Fibroblast of lung (primary cell): Measurements from ENCODE around the gene NLRC3. TPM values are rescaled to one million over a fixed set of nuclear protein-coding genes. Genes with fewer than 3 reads are reported as not detected.

Experiments
- DNase-seq, 2 donors: peaks; one replicate each; pipeline versions ENCODE4 v3.0.0 to v3.0.0-alpha.2; 2010; ENCODE audit warnings: low read depth in 2 of 2
- H2AFZ ChIP-seq: 2 replicates; pipeline ENCODE4 v1.5.1; 2012; ENCODE audit warnings: low read length, control low read depth, inconsistent platforms
- H3K27ac ChIP-seq: 2 replicates; pipeline ENCODE4 v1.5.1; 2011; ENCODE audit warnings: low read length, control low read depth; ENCODE audit not compliant: insufficient read depth
- H3K27me3 ChIP-seq: 2 replicates; pipeline ENCODE4 v1.5.1; 2011; ENCODE audit warnings: mild to moderate bottlenecking, low read length; ENCODE audit not compliant: control insufficient read depth, insufficient read depth
- H3K36me3 ChIP-seq: 2 replicates; pipeline ENCODE4 v1.5.1; 2011; ENCODE audit warnings: low read length; ENCODE audit not compliant: control insufficient read depth, insufficient read depth
- H3K4me1 ChIP-seq: 2 replicates; pipeline ENCODE4 v1.5.1; 2011; ENCODE audit warnings: low read length; ENCODE audit not compliant: control insufficient read depth, insufficient read depth; ENCODE audit errors: extremely low read depth
- H3K4me2 ChIP-seq: 2 replicates; pipeline ENCODE4 v1.5.1; 2011; ENCODE audit warnings: low read length, control low read depth; ENCODE audit not compliant: insufficient read depth; ENCODE audit errors: extremely low read depth
- H3K4me3 ChIP-seq, 4 experiments: fragments of 200-600 bp in 1 of 4; sonication (generic) in 1 of 4; replicated peaks in 1 of 4; 2 replicates each; pipeline ENCODE4 v1.5.1; 2011 to 2016; ENCODE audit warnings: low read length in 4 of 4, low read depth in 3 of 4, mild to moderate bottlenecking in 3 of 4, control low read depth in 2 of 4, inconsistent platforms in 1 of 4, mixed read lengths in 1 of 4; ENCODE audit not compliant: insufficient read depth in 1 of 4; ENCODE audit errors: control extremely low read depth in 1 of 4
- H3K79me2 ChIP-seq: 2 replicates; pipeline ENCODE4 v1.5.1; 2012; ENCODE audit warnings: mild to moderate bottlenecking, low read length, inconsistent platforms; ENCODE audit not compliant: control insufficient read depth, insufficient read depth
- H3K9ac ChIP-seq: 2 replicates; pipeline ENCODE4 v1.5.1; 2011; ENCODE audit warnings: mild to moderate bottlenecking, low read length, control low read depth; ENCODE audit not compliant: insufficient read depth
- H3K9me3 ChIP-seq: 2 replicates; pipeline ENCODE4 v1.5.1; 2012; ENCODE audit warnings: low read depth, low read length; ENCODE audit not compliant: control insufficient read depth, insufficient read depth
- H4K20me1 ChIP-seq: 2 replicates; pipeline ENCODE4 v1.5.1; 2011; ENCODE audit warnings: low read length; ENCODE audit not compliant: control insufficient read depth, insufficient read depth; ENCODE audit errors: extremely low read depth
- CTCF ChIP-seq, 2 donors: IDR thresholded peaks in 1 of 2; conservative IDR thresholded peaks in 1 of 2; 1 replicate in 1 of 2; 2 replicates in 1 of 2; pipeline ENCODE4 v1.5.1; 2011 to 2012; ENCODE audit warnings: low read length in 2 of 2, control low read depth in 1 of 2, inconsistent platforms in 1 of 2, low read depth in 1 of 2, mild to moderate bottlenecking in 1 of 2
- EZH2 ChIP-seq: IDR thresholded peaks from 2 replicates; pipeline ENCODE4 v1.5.1; 2012; ENCODE audit warnings: low read length, control low read depth, mild to moderate bottlenecking; ENCODE audit errors: missing control alignments
- polyA plus RNA-seq, 2 donors: library from polyadenylated mRNA; depleted of rRNA in 1 of 2; stranded (reverse) in 1 of 2; unstranded in 1 of 2; fragments of >200 nt; gene quantifications; 2 replicates each; pipeline ENCODE4 v1.2.1, GENCODE V29; 2011 to 2012; ENCODE audit warnings: missing spikeins in 1 of 2
- total RNA-seq: library from RNA; depleted of rRNA; stranded (reverse); fragments of >200 nt; gene quantifications from 2 replicates; pipeline ENCODE4 v1.2.1, GENCODE V29; 2014

The NLRC3 gene
- total and polyA plus RNA-seq, 2 donors (not counting 1 experiment from before 2014, with no cell fraction given): 0.17 TPM; not detected in 1

DNA sequence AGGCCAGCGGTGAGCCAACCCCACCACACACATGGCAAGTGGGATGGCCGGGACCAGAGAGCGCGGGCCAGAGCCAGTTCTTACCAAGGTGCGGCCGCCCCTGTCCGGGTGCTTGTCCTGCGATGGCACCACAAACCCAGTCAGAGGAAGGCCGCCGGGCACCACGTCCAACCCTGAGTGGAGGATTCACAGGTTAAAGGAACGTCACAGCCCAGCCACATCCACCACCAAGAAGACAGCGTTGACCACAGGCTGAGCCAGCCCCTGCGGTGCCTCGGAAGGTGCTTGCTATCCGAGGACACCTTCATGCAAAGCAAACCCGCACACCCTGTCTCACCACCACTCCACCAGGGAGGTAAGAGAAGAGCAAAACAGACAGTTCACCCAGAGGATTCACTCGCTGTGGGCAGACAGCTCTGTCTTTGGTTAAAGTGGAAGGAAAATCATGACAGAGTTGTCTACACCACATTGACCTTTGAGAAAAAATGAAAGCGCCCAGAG lies 18.4 kb upstream of the NLRC3 start:
- DNase-seq: no peak
- no peaks in the 10 kb centered on the region for H3K79me2 ChIP-seq
- no peak overlapping the region for H3K4me2 ChIP-seq
- no peaks in the 10 kb centered on the region for H3K4me1 ChIP-seq
- no peak overlapping the region for H3K27ac ChIP-seq
- no peak overlapping the region for H3K9ac ChIP-seq
- H2AFZ ChIP-seq: no peak overlapping the region
- H3K36me3 ChIP-seq: peaks cover 2% of the 10 kb centered on the region
- TF ChIP-seq EZH2: no peak
- TF ChIP-seq CTCF (conservative IDR thresholded peaks at IDR 0.05 in 1 of 2, IDR thresholded peaks at IDR 0.05 in 1 of 2; ENCODE audit: low read depth in 1 of 2, low read length in 2 of 2): no peak
- H3K27me3 ChIP-seq: no peaks in the 10 kb centered on the region
- no peaks in the 10 kb centered on the region for H4K20me1 ChIP-seq
- no peak overlapping the region for H3K4me3 ChIP-seq
- no peaks in the 10 kb centered on the region for H3K9me3 ChIP-seq

DNA sequence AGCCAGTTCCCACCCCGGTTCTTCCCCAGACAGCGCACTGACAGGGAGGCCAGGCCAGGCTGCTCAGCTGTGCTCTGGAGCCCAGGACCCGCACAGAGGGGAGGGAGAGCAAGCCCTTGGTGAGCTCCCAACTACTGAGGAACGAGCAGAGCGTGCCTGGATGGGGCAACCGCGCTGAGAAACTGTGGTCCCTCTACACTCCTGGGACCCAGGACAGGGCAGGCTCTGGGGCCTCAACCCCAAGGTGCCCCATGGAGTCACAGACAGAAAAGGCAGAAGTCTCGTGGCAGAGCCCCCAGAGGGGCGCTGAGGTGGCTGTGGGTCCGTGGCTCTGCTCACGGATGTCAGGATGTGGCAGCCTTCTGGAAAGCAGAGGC lies 17.9 kb upstream of the NLRC3 start:
- no peak overlapping the region for H3K4me2 ChIP-seq
- H3K4me1 ChIP-seq: no peaks in the 10 kb centered on the region
- no peak overlapping the region for H3K27ac ChIP-seq
- no peaks in the 10 kb centered on the region for H3K27me3 ChIP-seq
- no peak overlapping the region for H3K9ac ChIP-seq
- H3K9me3 ChIP-seq: no peaks in the 10 kb centered on the region
- DNase-seq: no peak
- peaks cover 2% of the 10 kb centered on the region for H3K36me3 ChIP-seq
- H3K4me3 ChIP-seq: no peak overlapping the region
- H3K79me2 ChIP-seq: no peaks in the 10 kb centered on the region
- TF ChIP-seq CTCF (conservative IDR thresholded peaks at IDR 0.05 in 1 of 2, IDR thresholded peaks at IDR 0.05 in 1 of 2; ENCODE audit: low read depth in 1 of 2, low read length in 2 of 2) (no peak), EZH2 (no peak)
- no peaks in the 10 kb centered on the region for H4K20me1 ChIP-seq
- no peak overlapping the region for H2AFZ ChIP-seq

DNA sequence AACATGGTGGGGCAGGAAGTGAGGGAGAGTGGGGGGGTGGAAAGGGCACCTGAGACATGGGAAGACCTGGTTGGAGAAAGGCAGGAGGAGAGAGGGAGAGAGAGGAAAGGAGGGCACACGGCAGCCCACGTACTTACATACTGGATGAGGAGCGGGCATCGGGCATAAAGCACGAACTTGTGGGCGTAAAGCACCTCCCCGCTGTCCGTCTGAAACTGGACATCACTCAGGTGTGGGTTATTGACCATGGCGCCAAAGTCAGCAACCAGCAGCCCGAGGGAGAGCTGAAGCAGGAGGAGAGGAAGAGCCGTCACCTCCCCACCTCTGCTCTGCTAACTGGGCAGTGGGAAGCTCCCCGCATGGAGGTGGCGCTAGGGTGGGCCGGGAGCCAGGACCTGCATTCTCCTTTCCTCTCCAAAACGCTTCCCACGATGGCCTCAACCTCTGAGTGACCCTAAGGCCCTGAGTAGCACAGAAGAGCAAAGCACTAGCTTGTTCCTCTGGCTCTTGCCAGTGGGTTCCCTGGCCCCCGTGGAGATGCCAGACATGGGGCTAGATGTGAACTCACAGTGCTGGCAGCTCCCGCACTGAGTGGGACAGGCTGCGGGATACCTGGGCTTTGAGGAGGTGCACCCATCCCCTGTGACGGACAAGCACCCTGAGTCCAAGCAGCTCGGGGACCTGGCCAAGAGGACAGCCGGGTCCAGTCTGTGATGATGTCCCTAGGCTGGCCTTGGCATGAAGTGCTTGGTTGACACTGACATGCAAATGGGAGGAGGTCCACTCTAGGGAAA lies 17.3 kb upstream of the NLRC3 start:
- Histone ChIP-seq H3K9ac (no peak overlapping the region), H3K4me3 (no peak overlapping the region), H3K4me2 (no peak overlapping the region), H3K4me1 (no peaks in the 10 kb centered on the region), H3K9me3 (no peaks in the 10 kb centered on the region), H3K36me3 (peaks cover 2% of the 10 kb centered on the region), H3K27me3 (no peaks in the 10 kb centered on the region), H3K79me2 (no peaks in the 10 kb centered on the region), H2AFZ (no peak overlapping the region), H4K20me1 (no peaks in the 10 kb centered on the region), H3K27ac (no peak overlapping the region)
- DNase-seq: no peak
- TF ChIP-seq CTCF (conservative IDR thresholded peaks at IDR 0.05 in 1 of 2, IDR thresholded peaks at IDR 0.05 in 1 of 2; ENCODE audit: low read depth in 1 of 2, low read length in 2 of 2) (no peak), EZH2 (no peak)
